Fibroblast of lung (primary cell): ENCODE measurements around the gene SIGLEC7. TPM values are rescaled to one million over a fixed set of nuclear protein-coding genes. Genes with fewer than 3 reads are reported as not detected.

ENCODE experiments used
- DNase-seq, 2 donors: peaks; one replicate each; pipeline versions ENCODE4 v3.0.0 to v3.0.0-alpha.2; 2010; ENCODE audit warnings: low read depth in 2 of 2
- H2AFZ ChIP-seq: 2 replicates; pipeline ENCODE4 v1.5.1; 2012; ENCODE audit warnings: low read length, control low read depth, inconsistent platforms
- H3K27ac ChIP-seq: 2 replicates; pipeline ENCODE4 v1.5.1; 2011; ENCODE audit warnings: low read length, control low read depth; ENCODE audit not compliant: insufficient read depth
- H3K27me3 ChIP-seq: 2 replicates; pipeline ENCODE4 v1.5.1; 2011; ENCODE audit warnings: mild to moderate bottlenecking, low read length; ENCODE audit not compliant: control insufficient read depth, insufficient read depth
- H3K36me3 ChIP-seq: 2 replicates; pipeline ENCODE4 v1.5.1; 2011; ENCODE audit warnings: low read length; ENCODE audit not compliant: control insufficient read depth, insufficient read depth
- H3K4me1 ChIP-seq: 2 replicates; pipeline ENCODE4 v1.5.1; 2011; ENCODE audit warnings: low read length; ENCODE audit not compliant: control insufficient read depth, insufficient read depth; ENCODE audit errors: extremely low read depth
- H3K4me2 ChIP-seq: 2 replicates; pipeline ENCODE4 v1.5.1; 2011; ENCODE audit warnings: low read length, control low read depth; ENCODE audit not compliant: insufficient read depth; ENCODE audit errors: extremely low read depth
- H3K4me3 ChIP-seq, 4 experiments: fragments of 200-600 bp in 1 of 4; sonication (generic) in 1 of 4; replicated peaks in 1 of 4; 2 replicates each; pipeline ENCODE4 v1.5.1; 2011 to 2016; ENCODE audit warnings: low read length in 4 of 4, low read depth in 3 of 4, mild to moderate bottlenecking in 3 of 4, control low read depth in 2 of 4, inconsistent platforms in 1 of 4, mixed read lengths in 1 of 4; ENCODE audit not compliant: insufficient read depth in 1 of 4; ENCODE audit errors: control extremely low read depth in 1 of 4
- H3K79me2 ChIP-seq: 2 replicates; pipeline ENCODE4 v1.5.1; 2012; ENCODE audit warnings: mild to moderate bottlenecking, low read length, inconsistent platforms; ENCODE audit not compliant: control insufficient read depth, insufficient read depth
- H3K9ac ChIP-seq: 2 replicates; pipeline ENCODE4 v1.5.1; 2011; ENCODE audit warnings: mild to moderate bottlenecking, low read length, control low read depth; ENCODE audit not compliant: insufficient read depth
- H3K9me3 ChIP-seq: 2 replicates; pipeline ENCODE4 v1.5.1; 2012; ENCODE audit warnings: low read depth, low read length; ENCODE audit not compliant: control insufficient read depth, insufficient read depth
- H4K20me1 ChIP-seq: 2 replicates; pipeline ENCODE4 v1.5.1; 2011; ENCODE audit warnings: low read length; ENCODE audit not compliant: control insufficient read depth, insufficient read depth; ENCODE audit errors: extremely low read depth
- CTCF ChIP-seq, 2 donors: IDR thresholded peaks in 1 of 2; conservative IDR thresholded peaks in 1 of 2; 1 replicate in 1 of 2; 2 replicates in 1 of 2; pipeline ENCODE4 v1.5.1; 2011 to 2012; ENCODE audit warnings: low read length in 2 of 2, control low read depth in 1 of 2, inconsistent platforms in 1 of 2, low read depth in 1 of 2, mild to moderate bottlenecking in 1 of 2
- EZH2 ChIP-seq: IDR thresholded peaks from 2 replicates; pipeline ENCODE4 v1.5.1; 2012; ENCODE audit warnings: low read length, control low read depth, mild to moderate bottlenecking; ENCODE audit errors: missing control alignments
- polyA plus RNA-seq, 2 donors: library from polyadenylated mRNA; depleted of rRNA in 1 of 2; stranded (reverse) in 1 of 2; unstranded in 1 of 2; fragments of >200 nt; gene quantifications; 2 replicates each; pipeline ENCODE4 v1.2.1, GENCODE V29; 2011 to 2012; ENCODE audit warnings: missing spikeins in 1 of 2
- total RNA-seq: library from RNA; depleted of rRNA; stranded (reverse); fragments of >200 nt; gene quantifications from 2 replicates; pipeline ENCODE4 v1.2.1, GENCODE V29; 2014

The SIGLEC7 gene
- total and polyA plus RNA-seq, 2 donors (not counting 1 experiment from before 2014, with no cell fraction given) = not detected

GRCh38 chr19:51135986-51136762 is 5.9 kb upstream of the SIGLEC7 start:
- H3K27ac ChIP-seq = no peak overlapping the region
- H3K79me2 ChIP-seq = no peaks in the 10 kb centered on the region
- H3K4me3 ChIP-seq = no peak overlapping the region
- no peak for DNase-seq
- no peak overlapping the region for H2AFZ ChIP-seq
- no peak overlapping the region for H3K4me2 ChIP-seq
- no peaks in the 10 kb centered on the region for H3K4me1 ChIP-seq
- H3K9me3 ChIP-seq = no peaks in the 10 kb centered on the region
- no peak overlapping the region for H3K9ac ChIP-seq
- no peaks in the 10 kb centered on the region for H4K20me1 ChIP-seq
- TF ChIP-seq EZH2 = no peak
- TF ChIP-seq CTCF (conservative IDR thresholded peaks at IDR 0.05 in 1 of 2, IDR thresholded peaks at IDR 0.05 in 1 of 2; ENCODE audit: low read depth in 1 of 2, low read length in 2 of 2) = no peak
- no peaks in the 10 kb centered on the region for H3K27me3 ChIP-seq
- no peaks in the 10 kb centered on the region for H3K36me3 ChIP-seq

- no peak overlapping the region for H3K4me3 ChIP-seq
- H3K79me2 ChIP-seq = no peaks in the 10 kb centered on the region
- H3K4me1 ChIP-seq = no peaks in the 10 kb centered on the region
- no peak for DNase-seq
- no peak overlapping the region for H3K9ac ChIP-seq
- TF ChIP-seq CTCF (conservative IDR thresholded peaks at IDR 0.05 in 1 of 2, IDR thresholded peaks at IDR 0.05 in 1 of 2; ENCODE audit: low read depth in 1 of 2, low read length in 2 of 2) (no peak), EZH2 (no peak)
- no peaks in the 10 kb centered on the region for H3K36me3 ChIP-seq
- H3K27me3 ChIP-seq = no peaks in the 10 kb centered on the region
- H3K4me2 ChIP-seq = no peak overlapping the region
- H2AFZ ChIP-seq = no peak overlapping the region
- no peaks in the 10 kb centered on the region for H4K20me1 ChIP-seq
- H3K27ac ChIP-seq = no peak overlapping the region
- H3K9me3 ChIP-seq = no peaks in the 10 kb centered on the region
Measured at GRCh38 chr19:51136851-51137551, 5.1 kb upstream of the SIGLEC7 start.

DNA sequence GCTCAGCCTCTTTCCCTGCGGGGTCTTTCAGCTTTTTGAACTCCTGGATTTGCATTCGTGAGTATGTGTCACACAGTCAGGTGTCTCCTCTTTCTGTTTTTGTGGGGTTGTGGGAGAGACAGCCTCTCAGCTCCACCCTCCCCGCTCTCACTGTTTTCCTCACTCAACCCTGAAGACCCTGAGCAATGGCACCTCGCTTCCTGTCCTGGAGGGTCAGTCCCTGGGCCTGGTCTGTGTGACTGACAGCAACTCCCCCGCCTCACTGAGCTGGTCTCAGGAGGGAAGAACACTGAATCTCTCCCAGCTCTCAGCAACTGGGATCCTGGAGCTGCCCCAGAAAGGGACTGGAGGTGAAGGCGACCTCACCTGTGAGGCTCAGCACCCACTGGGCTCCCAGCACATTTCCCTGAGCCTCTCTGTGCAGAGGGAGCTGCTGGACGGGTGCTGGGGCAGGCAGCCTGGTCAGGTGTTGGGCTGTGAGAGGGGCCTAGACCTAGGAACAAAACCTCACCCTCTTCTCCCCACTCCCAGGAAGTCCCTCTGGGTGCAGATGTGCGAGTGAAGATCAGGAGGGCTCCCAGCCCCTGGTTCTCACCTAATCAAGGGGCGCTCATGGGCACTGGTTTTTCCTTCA is 4.2 kb upstream of the SIGLEC7 start:
- H3K9me3 ChIP-seq = no peaks in the 10 kb centered on the region
- no peaks in the 10 kb centered on the region for H3K79me2 ChIP-seq
- no peak overlapping the region for H2AFZ ChIP-seq
- no peak overlapping the region for H3K4me3 ChIP-seq
- no peaks in the 10 kb centered on the region for H3K4me1 ChIP-seq
- no peak for DNase-seq
- TF ChIP-seq CTCF (conservative IDR thresholded peaks at IDR 0.05 in 1 of 2, IDR thresholded peaks at IDR 0.05 in 1 of 2; ENCODE audit: low read depth in 1 of 2, low read length in 2 of 2) (no peak), EZH2 (no peak)
- no peak overlapping the region for H3K9ac ChIP-seq
- H3K27ac ChIP-seq = no peak overlapping the region
- no peak overlapping the region for H3K4me2 ChIP-seq
- no peaks in the 10 kb centered on the region for H4K20me1 ChIP-seq
- no peaks in the 10 kb centered on the region for H3K36me3 ChIP-seq
- no peaks in the 10 kb centered on the region for H3K27me3 ChIP-seq
